ENCODE data around the gene SF3B1.
"Not testable (repeated sequence)": the region's sequence is repeated elsewhere in the genome, so short reads cannot be mapped to it uniquely, and the experiment has no call there.

Gene SF3B1, protein sequence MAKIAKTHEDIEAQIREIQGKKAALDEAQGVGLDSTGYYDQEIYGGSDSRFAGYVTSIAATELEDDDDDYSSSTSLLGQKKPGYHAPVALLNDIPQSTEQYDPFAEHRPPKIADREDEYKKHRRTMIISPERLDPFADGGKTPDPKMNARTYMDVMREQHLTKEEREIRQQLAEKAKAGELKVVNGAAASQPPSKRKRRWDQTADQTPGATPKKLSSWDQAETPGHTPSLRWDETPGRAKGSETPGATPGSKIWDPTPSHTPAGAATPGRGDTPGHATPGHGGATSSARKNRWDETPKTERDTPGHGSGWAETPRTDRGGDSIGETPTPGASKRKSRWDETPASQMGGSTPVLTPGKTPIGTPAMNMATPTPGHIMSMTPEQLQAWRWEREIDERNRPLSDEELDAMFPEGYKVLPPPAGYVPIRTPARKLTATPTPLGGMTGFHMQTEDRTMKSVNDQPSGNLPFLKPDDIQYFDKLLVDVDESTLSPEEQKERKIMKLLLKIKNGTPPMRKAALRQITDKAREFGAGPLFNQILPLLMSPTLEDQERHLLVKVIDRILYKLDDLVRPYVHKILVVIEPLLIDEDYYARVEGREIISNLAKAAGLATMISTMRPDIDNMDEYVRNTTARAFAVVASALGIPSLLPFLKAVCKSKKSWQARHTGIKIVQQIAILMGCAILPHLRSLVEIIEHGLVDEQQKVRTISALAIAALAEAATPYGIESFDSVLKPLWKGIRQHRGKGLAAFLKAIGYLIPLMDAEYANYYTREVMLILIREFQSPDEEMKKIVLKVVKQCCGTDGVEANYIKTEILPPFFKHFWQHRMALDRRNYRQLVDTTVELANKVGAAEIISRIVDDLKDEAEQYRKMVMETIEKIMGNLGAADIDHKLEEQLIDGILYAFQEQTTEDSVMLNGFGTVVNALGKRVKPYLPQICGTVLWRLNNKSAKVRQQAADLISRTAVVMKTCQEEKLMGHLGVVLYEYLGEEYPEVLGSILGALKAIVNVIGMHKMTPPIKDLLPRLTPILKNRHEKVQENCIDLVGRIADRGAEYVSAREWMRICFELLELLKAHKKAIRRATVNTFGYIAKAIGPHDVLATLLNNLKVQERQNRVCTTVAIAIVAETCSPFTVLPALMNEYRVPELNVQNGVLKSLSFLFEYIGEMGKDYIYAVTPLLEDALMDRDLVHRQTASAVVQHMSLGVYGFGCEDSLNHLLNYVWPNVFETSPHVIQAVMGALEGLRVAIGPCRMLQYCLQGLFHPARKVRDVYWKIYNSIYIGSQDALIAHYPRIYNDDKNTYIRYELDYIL

DNA sequence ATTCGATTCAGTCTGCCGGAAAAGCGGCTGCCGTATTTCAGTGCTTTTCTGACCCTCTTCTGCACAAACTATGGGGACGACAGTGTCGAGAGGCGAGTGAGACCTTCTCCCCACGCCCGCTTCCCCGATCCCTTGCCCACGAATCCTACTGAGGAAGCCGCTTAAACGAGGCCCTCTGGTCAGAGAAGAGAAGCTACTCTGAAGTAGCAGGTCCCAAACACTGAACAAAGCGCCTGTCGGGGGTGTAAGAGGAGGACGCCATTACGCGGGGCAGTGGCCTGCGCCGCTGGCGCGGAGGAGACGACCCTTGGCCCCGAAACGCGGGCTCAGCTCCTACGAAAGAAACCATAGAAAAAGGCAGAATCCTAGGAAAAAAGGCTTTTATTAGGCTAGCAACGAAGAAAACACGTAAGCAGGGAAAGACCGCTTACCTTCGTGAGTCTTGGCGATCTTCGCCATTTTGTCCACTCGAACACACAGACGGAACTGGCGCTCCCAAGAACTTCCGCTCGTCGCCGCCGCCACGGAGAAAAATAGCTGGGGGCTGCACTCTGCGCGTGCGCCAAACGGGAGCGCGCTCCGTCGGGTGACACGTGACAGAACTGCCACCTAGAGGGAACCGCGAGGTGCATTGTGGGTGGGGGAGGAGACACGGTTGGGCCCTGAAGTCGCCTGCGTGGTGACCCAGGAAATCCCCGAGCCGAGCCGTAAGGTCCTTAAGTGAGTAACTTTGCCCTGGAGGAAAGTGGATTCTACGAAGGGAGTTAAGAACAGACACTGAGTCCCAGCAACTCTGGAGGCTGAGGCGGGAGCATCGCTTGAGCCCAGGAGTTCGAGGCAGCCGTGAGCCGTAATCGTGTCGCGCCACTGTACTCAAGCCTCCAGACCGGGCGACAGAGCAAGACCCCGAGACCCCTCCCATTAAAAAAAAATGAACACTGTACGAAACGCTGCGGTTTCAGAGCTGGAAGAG is at the start of gene SF3B1:
Gene SF3B1, minus strand, starts transcription at position 488 of the 973 bp plus-strand sequence. Its CDS starts 29 bp downstream, at position 459.
- TF ChIP-seq, protein P1, sequence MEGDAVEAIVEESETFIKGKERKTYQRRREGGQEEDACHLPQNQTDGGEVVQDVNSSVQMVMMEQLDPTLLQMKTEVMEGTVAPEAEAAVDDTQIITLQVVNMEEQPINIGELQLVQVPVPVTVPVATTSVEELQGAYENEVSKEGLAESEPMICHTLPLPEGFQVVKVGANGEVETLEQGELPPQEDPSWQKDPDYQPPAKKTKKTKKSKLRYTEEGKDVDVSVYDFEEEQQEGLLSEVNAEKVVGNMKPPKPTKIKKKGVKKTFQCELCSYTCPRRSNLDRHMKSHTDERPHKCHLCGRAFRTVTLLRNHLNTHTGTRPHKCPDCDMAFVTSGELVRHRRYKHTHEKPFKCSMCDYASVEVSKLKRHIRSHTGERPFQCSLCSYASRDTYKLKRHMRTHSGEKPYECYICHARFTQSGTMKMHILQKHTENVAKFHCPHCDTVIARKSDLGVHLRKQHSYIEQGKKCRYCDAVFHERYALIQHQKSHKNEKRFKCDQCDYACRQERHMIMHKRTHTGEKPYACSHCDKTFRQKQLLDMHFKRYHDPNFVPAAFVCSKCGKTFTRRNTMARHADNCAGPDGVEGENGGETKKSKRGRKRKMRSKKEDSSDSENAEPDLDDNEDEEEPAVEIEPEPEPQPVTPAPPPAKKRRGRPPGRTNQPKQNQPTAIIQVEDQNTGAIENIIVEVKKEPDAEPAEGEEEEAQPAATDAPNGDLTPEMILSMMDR (IDR thresholded peaks at IDR 0.05; ENCODE audit: low read depth, low read length) = no peak
- peak; percentile 94 for DNase-seq (ENCODE audit: extremely low read depth, low read depth)

DNA sequence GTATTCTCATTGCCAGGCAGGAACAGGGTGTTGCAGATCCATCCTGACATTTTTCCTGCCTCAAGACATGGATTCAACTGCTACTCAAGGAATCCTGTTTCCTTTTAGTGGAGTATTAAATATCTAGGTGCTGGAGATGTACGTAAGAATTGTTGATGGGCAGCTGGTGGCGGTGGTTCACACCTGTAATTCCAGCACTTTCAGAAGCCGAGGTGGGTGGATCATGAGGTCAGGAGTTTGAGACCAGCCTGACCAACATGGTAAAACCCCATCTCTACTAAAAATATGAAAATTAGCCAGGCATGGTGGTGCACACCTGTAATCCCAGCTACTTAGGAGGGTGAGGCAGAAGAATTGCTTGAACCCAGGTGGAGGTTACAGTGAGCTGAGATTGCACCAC is 49.4 kb upstream of the SF3B1 start:
- DNase-seq (ENCODE audit: extremely low read depth, low read depth) = not testable (repeated sequence)

DNA sequence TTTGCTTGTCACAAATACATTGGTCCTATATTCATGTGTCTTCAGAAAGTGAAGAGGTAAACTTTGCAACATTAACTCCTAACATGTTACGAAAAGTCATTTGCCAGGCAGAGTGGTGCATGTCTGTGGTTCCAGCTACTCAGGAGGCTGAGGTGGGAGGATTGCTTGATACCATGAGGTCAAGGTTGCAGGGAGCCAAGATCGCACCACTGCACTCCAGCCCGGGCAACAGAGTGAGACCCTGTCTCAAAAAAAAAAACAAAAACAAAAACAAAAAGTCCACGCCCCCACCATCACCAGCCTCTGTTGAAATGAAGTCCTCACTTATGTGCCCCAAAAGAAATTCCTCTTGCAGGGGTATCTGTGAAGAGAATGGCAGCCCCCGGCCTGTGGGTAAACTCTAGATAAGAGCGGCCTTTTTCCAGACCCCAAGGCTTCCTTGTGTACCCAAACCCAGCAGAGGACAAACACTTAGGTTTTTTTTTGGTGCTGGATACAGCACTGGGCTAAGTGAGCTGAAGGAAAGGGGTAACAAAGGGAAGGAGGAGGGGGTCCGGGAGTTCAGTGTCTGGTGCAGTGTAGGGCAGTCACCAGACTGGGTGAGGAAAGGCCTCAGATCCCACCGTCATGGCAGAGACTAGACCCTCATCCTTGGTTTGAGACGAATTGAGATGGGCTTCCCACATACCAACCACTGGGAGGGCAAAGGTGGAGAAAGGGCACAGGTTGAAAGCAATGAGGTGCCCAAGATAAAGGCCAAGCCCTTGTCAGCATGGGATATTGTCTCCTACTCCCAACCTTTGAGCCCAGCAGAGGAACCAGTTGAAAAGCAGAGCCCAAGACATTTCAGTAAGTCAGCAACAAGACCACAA is 45.6 kb upstream of the SF3B1 start:
- DNase-seq (ENCODE audit: extremely low read depth, low read depth) = no peak
- TF ChIP-seq, protein P1 (IDR thresholded peaks at IDR 0.05; ENCODE audit: low read depth, low read length) = no peak

DNA sequence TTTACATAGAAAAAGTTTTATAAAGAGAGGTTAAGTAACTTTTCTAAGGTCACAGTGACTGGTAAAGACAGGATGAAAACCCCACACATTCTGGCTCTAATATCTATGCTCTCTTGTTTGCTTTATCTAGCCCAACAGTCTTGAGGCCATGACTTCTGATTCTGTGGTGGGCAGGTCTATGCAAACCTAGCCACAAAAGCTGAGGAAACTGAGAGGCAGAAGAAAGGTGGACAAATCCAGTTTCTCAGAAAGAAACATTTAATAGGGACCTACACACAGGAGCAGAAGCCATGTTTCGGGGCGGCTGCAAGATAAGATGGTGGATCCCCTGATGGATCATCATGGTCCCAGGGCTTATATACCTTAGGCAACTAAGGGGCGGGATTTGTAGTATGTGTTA is 43.0 kb upstream of the SF3B1 start:
- TF ChIP-seq, protein P1 (IDR thresholded peaks at IDR 0.05; ENCODE audit: low read depth, low read length) = no peak
- no peak for DNase-seq (ENCODE audit: extremely low read depth, low read depth)

DNA sequence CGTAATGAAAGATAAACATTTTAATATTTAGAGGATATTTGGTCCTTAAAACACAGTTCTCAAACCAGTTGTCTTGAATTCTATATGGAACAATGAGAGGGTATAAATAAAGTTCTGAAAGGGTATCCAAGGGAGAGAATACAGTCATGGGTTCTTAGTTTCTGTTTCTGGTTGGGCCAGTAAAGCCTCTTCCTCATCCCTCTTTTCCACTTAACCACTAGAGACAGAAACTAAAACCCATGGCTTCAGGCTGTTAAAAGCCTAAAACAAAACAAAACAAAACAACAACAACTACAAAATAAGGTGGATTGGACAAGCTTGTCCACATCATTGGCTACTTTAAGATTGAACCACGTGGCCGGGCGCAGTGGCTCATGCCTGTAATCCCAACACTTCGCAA is 37.3 kb upstream of the SF3B1 start:
- no peak for DNase-seq (ENCODE audit: extremely low read depth, low read depth)
- TF ChIP-seq, protein P1 (IDR thresholded peaks at IDR 0.05; ENCODE audit: low read depth, low read length) = no peak

DNA sequence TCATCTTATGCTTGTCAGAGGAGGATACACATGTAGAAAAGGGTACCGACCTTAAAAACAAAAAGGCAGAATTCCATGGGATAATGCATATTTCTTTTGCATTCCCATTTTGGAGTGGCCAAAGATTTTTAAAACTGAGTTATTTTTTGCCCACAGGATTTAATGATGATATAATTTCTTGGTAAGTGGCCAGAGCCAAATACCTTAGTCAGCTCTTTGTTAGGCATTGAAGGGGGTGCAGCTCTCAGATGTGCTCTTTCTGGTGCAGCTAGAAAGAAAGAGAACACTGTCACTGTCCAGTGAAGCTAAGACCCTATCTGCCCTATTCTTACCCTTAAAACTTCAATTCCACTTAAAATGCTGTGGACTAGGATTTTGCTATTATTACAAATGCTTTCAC is 29.3 kb upstream of the SF3B1 start:
- TF ChIP-seq, protein P1 (IDR thresholded peaks at IDR 0.05; ENCODE audit: low read depth, low read length) = no peak
- DNase-seq (ENCODE audit: extremely low read depth, low read depth) = no peak
